Caco-2 (cell line): ENCODE data around the gene PIP5KL1. TPM values are rescaled to one million over a fixed set of nuclear protein-coding genes. Genes with fewer than 3 reads are reported as not detected.
A peak's percentile ranks its signal among the peaks of the same experiment; 100 is the strongest.

Experiments used
- BruUV-seq: library from RNA; stranded (reverse); fragments of 400-500 nt; replicated peaks from 2 replicates; lab custom pipeline; 2021; lab: Mats Ljungman, UMichigan
- CTCF ChIA-PET: fragments of 300-600 bp; sonication (Branson Sonifier 250); formaldehyde crosslinking; loops from one replicate; lab custom pipeline; 2022; ENCODE audit warnings: antibody characterized with exemption; lab: Charles Lee
- POLR2A ChIA-PET: fragments of 300-600 bp; sonication (Branson Sonifier 250); formaldehyde crosslinking; loops from one replicate; lab custom pipeline; 2022; ENCODE audit warnings: antibody characterized with exemption; lab: Charles Lee
- DNase-seq, 2 experiments: peaks; one replicate each; pipeline versions ENCODE4 v3.0.0 to v3.0.0-alpha.2; 2020 to 2022
- H3K27me3 ChIP-seq: replicated peaks from 2 replicates; pipeline ENCODE4 v1.6.0; 2011; ENCODE audit warnings: low read length; ENCODE audit not compliant: control insufficient read depth, insufficient read depth
- H3K36me3 ChIP-seq: 2 replicates; pipeline ENCODE4 v1.5.1; 2011; ENCODE audit warnings: low read length; ENCODE audit not compliant: control insufficient read depth, insufficient read depth
- H3K4me1 ChIP-seq: fragments of 250-450 bp; sonication (Bioruptor Pico); 2 replicates; pipeline ENCODE4 v1.5.1; 2020; ENCODE audit warnings: mild to moderate bottlenecking
- H3K4me3 ChIP-seq: 2 replicates; pipeline ENCODE4 v1.5.1; 2011; ENCODE audit warnings: low read depth, mild to moderate bottlenecking, control low read depth, low read length
- H3K9me3 ChIP-seq: fragments of 250-450 bp; sonication (Bioruptor Pico); 2 replicates; pipeline ENCODE4 v1.5.1; 2020; ENCODE audit warnings: mild to moderate bottlenecking, moderate library complexity
- H3K27ac Mint-ChIP-seq: one replicate; pipeline ENCODE4 v1.8.0; 2022; ENCODE audit warnings: mixed read lengths; ENCODE audit not compliant: unreplicated experiment
- H3K27me3 Mint-ChIP-seq: one replicate; pipeline ENCODE4 v1.8.0; 2022; ENCODE audit warnings: mixed read lengths; ENCODE audit not compliant: insufficient read depth, unreplicated experiment
- H3K36me3 Mint-ChIP-seq: one replicate; pipeline ENCODE4 v1.8.0; 2022; ENCODE audit warnings: mild to moderate bottlenecking, mixed read lengths; ENCODE audit not compliant: insufficient read depth, unreplicated experiment
- H3K4me1 Mint-ChIP-seq: one replicate; pipeline ENCODE4 v1.8.0; 2022; ENCODE audit warnings: low read depth, mixed read lengths; ENCODE audit not compliant: unreplicated experiment
- H3K4me3 Mint-ChIP-seq: one replicate; pipeline ENCODE4 v1.8.0; 2022; ENCODE audit warnings: mild to moderate bottlenecking, moderate library complexity, mixed read lengths; ENCODE audit not compliant: unreplicated experiment
- H3K9me3 Mint-ChIP-seq: one replicate; pipeline ENCODE4 v1.8.0; 2022; ENCODE audit warnings: mixed read lengths; ENCODE audit not compliant: unreplicated experiment
- intact Hi-C: fragments of 100-400 bp; cut with micrococcal nuclease; formaldehyde crosslinking; loops from one replicate; pipeline ENCODE4 v1.10.0; 2022; ENCODE audit not compliant: unreplicated experiment
- total RNA-seq: library from RNA; stranded (reverse); gene quantifications from 2 replicates; pipeline ENCODE4 v1.2.3, GENCODE V29; 2022
- TF ChIP-seq, protein P1 (sequence below), 2 experiments: fragments of 200-600 bp in 1 of 2; IDR thresholded peaks; 1 replicate in 1 of 2; 2 replicates in 1 of 2; pipeline versions ENCODE4 v1.5.1 to v1.8.0; 2011 to 2022; ENCODE audit warnings: antibody characterized with exemption in 1 of 2, control low read depth in 1 of 2, inconsistent platforms in 1 of 2, low read depth in 1 of 2, low read length in 1 of 2, mild to moderate bottlenecking in 1 of 2, moderate library complexity in 1 of 2; ENCODE audit not compliant: insufficient read depth in 1 of 2, severe bottlenecking in 1 of 2, unreplicated experiment in 1 of 2

PIP5KL1 gene
- total RNA-seq, 1 experiment from 2014 or later = 2.3 TPM

DNA sequence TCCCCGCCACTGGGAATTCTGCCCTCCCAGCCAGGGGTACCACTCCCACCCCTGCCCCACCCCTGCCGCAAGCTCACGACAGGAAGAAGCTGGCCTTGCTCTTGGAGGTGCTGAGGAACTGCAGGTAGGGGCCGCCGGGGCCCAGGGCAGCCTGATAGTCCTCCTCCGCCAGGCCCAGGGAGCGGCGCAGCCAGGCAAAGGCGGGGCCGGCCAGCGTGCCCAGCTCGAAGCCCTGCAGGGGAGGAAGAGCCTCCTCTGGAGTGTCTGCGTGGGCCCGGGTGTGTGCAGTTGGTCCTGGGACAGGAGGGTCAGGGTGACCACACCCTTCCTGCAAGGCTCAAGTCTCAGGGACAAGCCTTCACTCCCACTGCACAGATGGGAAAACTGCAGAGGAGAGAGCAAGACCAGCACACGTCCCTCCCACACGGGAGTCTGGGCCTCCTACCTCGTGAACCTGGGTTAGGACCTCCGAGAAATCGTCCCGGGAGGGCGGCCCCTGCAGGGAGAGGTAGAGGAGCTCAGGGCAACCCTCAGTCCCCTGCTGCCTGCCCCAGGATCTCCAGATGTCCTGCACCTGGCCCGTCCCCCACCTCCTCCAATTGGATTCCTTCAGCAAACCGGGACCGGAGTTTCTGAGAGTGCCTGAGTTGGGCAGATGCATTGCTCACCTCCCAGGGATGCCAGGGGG, 2.4 kb downstream of the PIP5KL1 start:
- peaks cover 8% of the 10 kb centered on the region for H3K27me3 Mint-ChIP-seq
- no peak for DNase-seq
- peak overlapping the region; percentile 43 for H3K4me3 Mint-ChIP-seq
- Histone ChIP-seq H3K4me3 (no peak overlapping the region; the same call in 1 of the 2 replicates), H3K9me3 (no peaks in the 10 kb centered on the region), H3K36me3 (no peaks in the 10 kb centered on the region), H3K27me3 (no peaks in the 10 kb centered on the region), H3K4me1 (peaks cover 18% of the 10 kb centered on the region)
- no peak overlapping the region for H3K27ac Mint-ChIP-seq
- no peaks in the 10 kb centered on the region for H3K9me3 Mint-ChIP-seq
- no TSS peak for BruUV-seq
- H3K4me1 Mint-ChIP-seq = peaks cover 5% of the 10 kb centered on the region
- intact Hi-C loops = no loop called here
- POLR2A ChIA-PET = no interaction called here
- H3K36me3 Mint-ChIP-seq = peaks cover 43% of the 10 kb centered on the region
- TF ChIP-seq, protein P1, sequence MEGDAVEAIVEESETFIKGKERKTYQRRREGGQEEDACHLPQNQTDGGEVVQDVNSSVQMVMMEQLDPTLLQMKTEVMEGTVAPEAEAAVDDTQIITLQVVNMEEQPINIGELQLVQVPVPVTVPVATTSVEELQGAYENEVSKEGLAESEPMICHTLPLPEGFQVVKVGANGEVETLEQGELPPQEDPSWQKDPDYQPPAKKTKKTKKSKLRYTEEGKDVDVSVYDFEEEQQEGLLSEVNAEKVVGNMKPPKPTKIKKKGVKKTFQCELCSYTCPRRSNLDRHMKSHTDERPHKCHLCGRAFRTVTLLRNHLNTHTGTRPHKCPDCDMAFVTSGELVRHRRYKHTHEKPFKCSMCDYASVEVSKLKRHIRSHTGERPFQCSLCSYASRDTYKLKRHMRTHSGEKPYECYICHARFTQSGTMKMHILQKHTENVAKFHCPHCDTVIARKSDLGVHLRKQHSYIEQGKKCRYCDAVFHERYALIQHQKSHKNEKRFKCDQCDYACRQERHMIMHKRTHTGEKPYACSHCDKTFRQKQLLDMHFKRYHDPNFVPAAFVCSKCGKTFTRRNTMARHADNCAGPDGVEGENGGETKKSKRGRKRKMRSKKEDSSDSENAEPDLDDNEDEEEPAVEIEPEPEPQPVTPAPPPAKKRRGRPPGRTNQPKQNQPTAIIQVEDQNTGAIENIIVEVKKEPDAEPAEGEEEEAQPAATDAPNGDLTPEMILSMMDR (IDR thresholded peaks at IDR 0.05; ENCODE audit: insufficient read depth in 1 of 2, low read depth in 1 of 2, low read length in 1 of 2, severe bottlenecking in 1 of 2, unreplicated experiment in 1 of 2) = no peak
- CTCF ChIA-PET = interaction anchor here (0.7 kb wide), 1 partner anchor 11 kb away, joined by 12 read pairs; the partner anchor contains the start of gene ST6GALNAC4

DNA sequence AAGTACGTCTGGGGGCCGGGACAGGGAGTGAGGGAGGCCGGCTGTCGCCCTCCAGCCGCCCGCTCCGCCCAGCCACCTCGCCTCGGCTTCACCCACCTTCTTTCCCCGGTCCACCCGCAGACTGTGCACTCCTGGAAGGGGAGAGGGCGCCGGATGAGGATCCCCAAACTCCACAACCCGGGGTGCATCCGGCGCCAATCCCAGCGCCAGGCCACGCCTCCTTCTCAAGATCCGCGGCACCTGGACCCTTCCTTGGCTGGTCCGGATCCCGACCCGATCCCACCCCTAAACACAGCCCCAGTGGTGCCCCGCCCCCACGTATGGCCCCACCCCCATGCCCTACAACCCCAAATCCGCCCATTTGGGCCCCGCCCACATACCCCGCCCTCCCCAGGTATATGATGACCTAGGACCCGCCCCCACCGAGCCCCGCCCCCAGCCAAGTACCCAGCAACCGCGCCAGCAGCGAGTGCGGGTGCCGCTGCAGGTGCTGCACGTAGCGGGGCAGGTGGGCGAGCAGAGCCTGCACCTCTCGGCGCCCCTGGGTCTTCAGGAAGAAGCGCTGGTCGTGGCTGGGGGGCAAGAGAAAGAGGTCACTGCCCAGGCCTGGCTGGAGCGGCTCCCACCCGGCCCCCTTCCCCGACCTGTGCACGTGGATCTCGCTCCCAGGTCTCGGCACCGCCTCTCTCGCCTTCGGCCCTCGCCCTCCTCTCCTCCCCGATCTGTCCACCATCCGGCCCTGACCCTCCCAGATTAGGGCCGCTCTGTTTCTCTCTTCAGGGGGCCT, 3.2 kb downstream of the PIP5KL1 start:
- Histone ChIP-seq H3K4me3 (peak overlapping the region; percentile 31), H3K36me3 (no peaks in the 10 kb centered on the region), H3K9me3 (no peaks in the 10 kb centered on the region), H3K4me1 (peaks cover 18% of the 10 kb centered on the region), H3K27me3 (no peaks in the 10 kb centered on the region)
- DNase-seq = peak in 1 of 2 experiments; percentile 70
- CTCF ChIA-PET = no interaction called here
- POLR2A ChIA-PET = no interaction called here
- H3K36me3 Mint-ChIP-seq = peaks cover 38% of the 10 kb centered on the region
- TF ChIP-seq, protein P1 (IDR thresholded peaks at IDR 0.05; ENCODE audit: insufficient read depth in 1 of 2, low read depth in 1 of 2, low read length in 1 of 2, severe bottlenecking in 1 of 2, unreplicated experiment in 1 of 2) = no peak
- no peaks in the 10 kb centered on the region for H3K4me1 Mint-ChIP-seq
- H3K4me3 Mint-ChIP-seq = peak overlapping the region; percentile 43
- no peak overlapping the region for H3K27ac Mint-ChIP-seq
- no peaks in the 10 kb centered on the region for H3K9me3 Mint-ChIP-seq
- BruUV-seq = no TSS peak
- intact Hi-C loops = no loop called here
- H3K27me3 Mint-ChIP-seq = peaks cover 8% of the 10 kb centered on the region

DNA sequence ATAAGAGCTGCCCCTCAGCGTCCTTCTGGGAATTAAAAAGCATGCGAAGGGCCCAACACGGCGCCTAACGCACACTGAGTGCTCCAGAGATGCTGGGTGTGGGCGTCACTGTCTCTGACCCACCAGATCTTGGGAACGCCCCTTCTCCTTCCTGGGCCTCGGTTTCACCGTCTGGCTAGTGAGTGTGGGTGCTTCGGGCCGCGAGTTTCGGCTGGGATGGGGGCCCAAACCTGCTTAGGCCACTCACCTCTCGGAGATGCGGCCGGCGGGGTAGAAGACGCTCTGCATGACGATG, 3.7 kb downstream of the PIP5KL1 start:
- H3K27me3 Mint-ChIP-seq = peaks cover 8% of the 10 kb centered on the region
- ChIA-PET POLR2A (no interaction called here), CTCF (interaction anchor here (1.5 kb wide), 1 partner anchor 16 kb away, joined by 4 read pairs; no protein-coding TSS in a partner anchor)
- DNase-seq = no peak
- H3K36me3 Mint-ChIP-seq = peaks cover 38% of the 10 kb centered on the region
- TF ChIP-seq, protein P1 (IDR thresholded peaks at IDR 0.05; ENCODE audit: insufficient read depth in 1 of 2, low read depth in 1 of 2, low read length in 1 of 2, severe bottlenecking in 1 of 2, unreplicated experiment in 1 of 2) = no peak
- peaks cover 19% of the 10 kb centered on the region for H3K4me1 ChIP-seq
- no peaks in the 10 kb centered on the region for H3K9me3 ChIP-seq
- H3K4me3 Mint-ChIP-seq = peak overlapping the region; percentile 43
- no peaks in the 10 kb centered on the region for H3K27me3 ChIP-seq
- intact Hi-C loops = no loop called here
- no peaks in the 10 kb centered on the region for H3K36me3 ChIP-seq
- H3K4me1 Mint-ChIP-seq = no peaks in the 10 kb centered on the region
- no peaks in the 10 kb centered on the region for H3K9me3 Mint-ChIP-seq
- no TSS peak for BruUV-seq
- no peak overlapping the region for H3K4me3 ChIP-seq
- no peak overlapping the region for H3K27ac Mint-ChIP-seq
